ENCODE data around the gene CPEB1.

Gene CPEB1

DNA sequence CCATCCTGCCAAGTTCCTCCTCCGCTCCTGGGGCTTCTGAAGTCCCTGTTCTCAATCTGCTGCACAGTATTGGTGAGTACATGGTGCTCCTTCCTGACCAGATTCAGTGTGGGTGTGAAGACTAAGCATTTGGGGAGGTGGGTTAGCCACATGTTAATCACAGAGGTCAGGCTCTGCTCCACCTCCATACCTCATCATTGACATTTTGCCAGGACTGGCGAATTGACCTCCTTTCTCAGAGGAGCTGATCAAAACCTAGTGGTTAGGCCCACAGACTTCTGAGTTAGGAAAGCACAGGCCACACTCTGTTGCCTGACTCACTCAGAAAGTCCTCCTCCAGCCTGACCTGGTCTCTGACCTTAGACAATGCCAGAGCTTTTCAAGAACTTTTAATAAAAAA is 98.5 kb downstream of the CPEB1 start:
- Mint-ChIP-seq H3K27ac (no peak overlapping the region), H3K36me3 (ENCODE audit: low read depth) (no peaks in the 10 kb centered on the region), H3K27me3 (ENCODE audit: low read depth) (peaks cover 16% of the 10 kb centered on the region), H3K4me1 (no peaks in the 10 kb centered on the region), H3K4me3 (no peak overlapping the region), H3K9me3 (no peaks in the 10 kb centered on the region)
- TF ChIP-seq, protein P1, sequence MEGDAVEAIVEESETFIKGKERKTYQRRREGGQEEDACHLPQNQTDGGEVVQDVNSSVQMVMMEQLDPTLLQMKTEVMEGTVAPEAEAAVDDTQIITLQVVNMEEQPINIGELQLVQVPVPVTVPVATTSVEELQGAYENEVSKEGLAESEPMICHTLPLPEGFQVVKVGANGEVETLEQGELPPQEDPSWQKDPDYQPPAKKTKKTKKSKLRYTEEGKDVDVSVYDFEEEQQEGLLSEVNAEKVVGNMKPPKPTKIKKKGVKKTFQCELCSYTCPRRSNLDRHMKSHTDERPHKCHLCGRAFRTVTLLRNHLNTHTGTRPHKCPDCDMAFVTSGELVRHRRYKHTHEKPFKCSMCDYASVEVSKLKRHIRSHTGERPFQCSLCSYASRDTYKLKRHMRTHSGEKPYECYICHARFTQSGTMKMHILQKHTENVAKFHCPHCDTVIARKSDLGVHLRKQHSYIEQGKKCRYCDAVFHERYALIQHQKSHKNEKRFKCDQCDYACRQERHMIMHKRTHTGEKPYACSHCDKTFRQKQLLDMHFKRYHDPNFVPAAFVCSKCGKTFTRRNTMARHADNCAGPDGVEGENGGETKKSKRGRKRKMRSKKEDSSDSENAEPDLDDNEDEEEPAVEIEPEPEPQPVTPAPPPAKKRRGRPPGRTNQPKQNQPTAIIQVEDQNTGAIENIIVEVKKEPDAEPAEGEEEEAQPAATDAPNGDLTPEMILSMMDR (IDR thresholded peaks at IDR 0.05; ENCODE audit: unreplicated experiment in 3 of 3): no peak

DNA sequence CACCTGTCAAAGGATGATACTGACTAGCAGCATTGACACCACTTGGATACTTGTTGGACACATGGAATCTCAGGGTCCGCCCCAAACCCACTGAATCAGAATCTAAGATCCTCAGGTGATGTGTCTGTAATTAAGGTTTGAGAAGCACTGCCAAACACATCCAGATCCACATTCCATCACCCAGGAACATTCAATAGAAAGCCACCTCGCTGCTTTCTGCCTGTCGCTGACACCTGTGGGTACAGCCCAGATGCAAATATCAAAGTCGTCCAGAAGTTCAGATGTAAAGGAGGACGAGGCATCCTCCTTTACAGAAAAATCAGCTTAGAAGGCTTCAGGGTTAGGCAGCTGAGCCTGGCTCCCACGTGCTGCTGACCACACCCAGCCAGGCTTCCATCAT is 101.7 kb downstream of the CPEB1 start:
- Mint-ChIP-seq H3K27me3 (ENCODE audit: low read depth) (peaks cover 3% of the 10 kb centered on the region), H3K4me1 (peaks cover 13% of the 10 kb centered on the region), H3K9me3 (no peaks in the 10 kb centered on the region), H3K36me3 (ENCODE audit: low read depth) (no peaks in the 10 kb centered on the region), H3K4me3 (no peak overlapping the region), H3K27ac (no peak overlapping the region)
- TF ChIP-seq, protein P1 (IDR thresholded peaks at IDR 0.05; ENCODE audit: unreplicated experiment in 3 of 3): no peak

DNA sequence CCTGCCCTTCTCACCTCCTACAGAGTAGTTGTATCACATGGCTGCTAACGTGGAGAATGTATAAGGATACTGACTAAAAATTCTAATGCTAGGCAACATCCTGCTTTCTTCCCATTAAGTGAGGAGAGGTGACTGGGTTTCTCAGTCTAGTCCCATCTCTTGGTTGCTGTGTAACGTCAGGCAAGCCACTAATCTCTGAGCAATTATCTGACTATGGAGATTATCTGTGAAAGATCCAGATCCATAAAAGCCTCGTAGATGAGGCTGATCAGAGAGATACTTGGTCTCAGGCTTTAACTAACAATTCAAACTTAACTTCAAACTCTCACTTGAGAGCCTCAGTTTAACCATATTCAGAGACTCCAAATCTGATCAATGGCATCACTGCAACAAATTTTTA is 102.2 kb downstream of the CPEB1 start:
- Mint-ChIP-seq H3K27ac (peak overlapping the region in 1 of 3 experiments; percentile 60), H3K36me3 (ENCODE audit: low read depth) (no peaks in the 10 kb centered on the region), H3K9me3 (no peaks in the 10 kb centered on the region), H3K4me1 (peaks cover 14% of the 10 kb centered on the region), H3K27me3 (ENCODE audit: low read depth) (peaks cover 3% of the 10 kb centered on the region), H3K4me3 (peak overlapping the region in 2 of 3 experiments; percentile 7 to 31)
- TF ChIP-seq, protein P1 (IDR thresholded peaks at IDR 0.05; ENCODE audit: unreplicated experiment in 3 of 3): no peak

DNA sequence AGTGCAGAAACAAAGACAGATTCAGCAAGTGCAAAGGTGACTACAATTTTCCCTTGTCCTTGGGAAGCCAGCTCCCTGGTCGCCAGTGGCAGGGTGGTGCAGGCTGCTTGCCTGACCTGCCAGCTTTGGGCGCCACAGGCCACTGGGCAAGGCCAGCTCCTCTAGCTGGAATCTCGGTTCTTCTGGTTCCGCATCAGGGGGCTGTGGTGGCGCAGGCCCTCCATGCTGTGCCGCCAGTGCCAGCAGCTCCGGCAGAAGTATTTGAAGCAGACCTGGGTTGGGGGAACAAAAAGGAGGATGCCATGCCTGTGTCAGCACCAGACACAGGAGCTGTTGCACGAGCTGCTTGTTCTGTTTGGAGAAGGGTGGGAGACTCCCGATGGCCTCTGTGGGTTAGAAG is 102.7 kb downstream of the CPEB1 start:
- H3K36me3 Mint-ChIP-seq (ENCODE audit: low read depth): no peaks in the 10 kb centered on the region
- peaks cover 3% of the 10 kb centered on the region for H3K27me3 Mint-ChIP-seq (ENCODE audit: low read depth)
- H3K9me3 Mint-ChIP-seq: no peaks in the 10 kb centered on the region
- H3K4me3 Mint-ChIP-seq: no peak overlapping the region
- peaks cover 14% of the 10 kb centered on the region for H3K4me1 Mint-ChIP-seq
- no peak overlapping the region for H3K27ac Mint-ChIP-seq
- TF ChIP-seq, protein P1 (IDR thresholded peaks at IDR 0.05; ENCODE audit: unreplicated experiment in 3 of 3): no peak

DNA sequence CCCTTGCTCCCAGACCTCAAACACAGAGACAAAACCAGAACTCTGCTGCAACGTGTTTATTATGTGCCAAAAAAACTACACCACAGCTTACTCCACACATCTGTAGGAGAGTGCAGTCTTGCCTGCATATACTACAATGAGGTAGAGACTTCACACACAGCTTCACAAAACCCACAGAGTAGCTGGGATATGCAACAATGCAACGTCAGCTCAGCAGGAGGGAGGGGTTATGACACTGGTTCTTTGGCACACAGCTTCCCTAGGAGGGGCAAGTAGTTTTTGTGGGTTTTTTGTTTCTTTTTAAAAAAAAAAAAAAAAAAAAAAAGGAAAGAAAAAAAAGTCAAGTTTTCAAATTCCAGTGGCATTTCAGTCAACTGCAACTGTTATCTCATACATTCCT is 104.0 kb downstream of the CPEB1 start:
- H3K36me3 Mint-ChIP-seq (ENCODE audit: low read depth): peaks cover 7% of the 10 kb centered on the region
- peak overlapping the region; percentile 63 to 83 (median 66) for H3K4me3 Mint-ChIP-seq
- H3K27me3 Mint-ChIP-seq (ENCODE audit: low read depth): peaks cover 3% of the 10 kb centered on the region
- peak overlapping the region; percentile 18 to 67 (median 24) for H3K27ac Mint-ChIP-seq
- no peaks in the 10 kb centered on the region for H3K9me3 Mint-ChIP-seq
- TF ChIP-seq, protein P1 (IDR thresholded peaks at IDR 0.05; ENCODE audit: unreplicated experiment in 3 of 3): no peak
- peaks cover 23% of the 10 kb centered on the region for H3K4me1 Mint-ChIP-seq

DNA sequence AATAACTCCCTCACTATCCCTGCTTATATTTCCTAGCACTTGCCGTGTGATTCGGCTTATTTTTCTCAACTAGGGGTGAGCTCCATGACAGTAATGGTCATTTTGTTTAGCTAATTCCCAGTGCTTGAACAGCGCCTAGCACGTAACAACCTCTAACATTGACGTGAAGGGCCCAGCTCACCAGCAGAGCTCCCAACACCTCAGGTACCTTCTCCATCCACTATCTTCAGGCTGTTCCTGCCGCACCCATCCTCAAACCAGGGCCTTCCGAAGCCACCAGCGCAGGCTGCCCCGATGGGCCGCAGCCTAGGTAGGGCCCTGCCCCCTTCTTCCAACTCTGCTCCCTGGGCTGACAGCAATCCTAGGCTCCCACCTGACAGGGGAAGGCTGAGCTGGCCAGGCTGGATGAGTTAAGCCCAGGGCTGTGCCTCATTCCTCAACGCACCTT is 106.2 kb downstream of the CPEB1 start:
- TF ChIP-seq, protein P1 (IDR thresholded peaks at IDR 0.05; ENCODE audit: unreplicated experiment in 3 of 3): no peak
- Mint-ChIP-seq H3K36me3 (ENCODE audit: low read depth) (peaks cover 29% of the 10 kb centered on the region), H3K4me1 (peaks cover 37% of the 10 kb centered on the region), H3K27ac (peak overlapping the region; percentile 97 to 99 (median 99)), H3K4me3 (peak overlapping the region; percentile 97 to 99 (median 98)), H3K9me3 (no peaks in the 10 kb centered on the region), H3K27me3 (ENCODE audit: low read depth) (no peaks in the 10 kb centered on the region)
